HuH-7.5 (cell line): Measurements from ENCODE around the gene IMMP2L.

ENCODE experiments used
- DNase-seq: peaks from one replicate; pipeline ENCODE4 v3.0.0; 2011; ENCODE audit warnings: low spot score

Gene IMMP2L

GRCh38 chr7:111029574-111030251 lies 532.6 kb downstream of the IMMP2L start:
- no peak for DNase-seq

DNA sequence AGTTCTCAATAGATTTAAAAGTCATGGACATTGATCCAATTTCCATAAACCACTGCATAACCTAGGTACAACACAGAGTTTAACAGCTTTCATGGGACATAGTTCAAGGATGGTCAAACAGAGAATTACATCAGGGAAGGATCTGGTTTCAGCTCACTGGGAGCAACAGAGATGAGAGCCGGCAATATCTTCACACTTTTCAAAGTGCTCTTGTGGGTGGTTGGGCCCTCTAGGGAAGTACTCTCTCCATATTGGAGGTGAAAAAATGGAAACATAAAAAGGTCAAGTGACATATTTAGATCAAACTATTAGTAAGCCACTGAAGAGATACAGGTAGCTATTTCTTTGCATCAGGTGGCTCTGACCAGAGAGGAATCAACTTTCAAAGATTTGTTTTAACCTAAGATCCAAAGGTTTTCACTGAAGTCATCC lies 533.1 kb downstream of the IMMP2L start:
- DNase-seq = no peak

- no peak for DNase-seq
These were observed 534.9 kb downstream of the IMMP2L start for GRCh38 chr7:111027396-111027795.

- DNase-seq = no peak
These were observed 535.5 kb downstream of the IMMP2L start for GRCh38 chr7:111026806-111027205.

- DNase-seq = no peak
These were observed 535.9 kb downstream of the IMMP2L start for GRCh38 chr7:111026343-111026742.

DNA sequence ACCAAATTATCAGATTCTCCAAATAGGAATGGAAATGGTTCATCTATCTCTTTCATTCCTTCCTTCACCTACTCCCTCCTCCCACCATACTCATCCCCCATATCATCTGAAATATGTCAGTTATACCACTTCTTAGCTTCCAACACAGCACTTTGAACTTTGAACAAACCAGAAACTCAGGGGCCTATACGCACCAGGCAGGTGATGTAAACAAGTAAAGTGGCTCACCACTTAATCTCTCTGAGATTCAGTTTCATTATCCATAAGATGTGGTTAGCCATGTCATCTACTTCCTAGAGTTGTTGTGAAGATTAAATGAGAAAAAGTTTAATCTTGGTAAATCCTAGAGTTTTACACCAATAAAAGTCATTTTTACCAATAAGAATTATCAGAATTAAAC lies 537.3 kb downstream of the IMMP2L start:
- no peak for DNase-seq

GRCh38 chr7:111018960-111019736 lies 543.1 kb downstream of the IMMP2L start:
- DNase-seq = no peak

- DNase-seq = no peak
These were observed 543.8 kb downstream of the IMMP2L start for GRCh38 chr7:111018447-111018846.

GRCh38 chr7:111014079-111014478 lies 548.2 kb downstream of the IMMP2L start:
- no peak for DNase-seq

- no peak for DNase-seq
These were observed 549.3 kb downstream of the IMMP2L start for GRCh38 chr7:111012799-111013675.

- no peak for DNase-seq
These were observed 550.1 kb downstream of the IMMP2L start for GRCh38 chr7:111012149-111012548.

DNA sequence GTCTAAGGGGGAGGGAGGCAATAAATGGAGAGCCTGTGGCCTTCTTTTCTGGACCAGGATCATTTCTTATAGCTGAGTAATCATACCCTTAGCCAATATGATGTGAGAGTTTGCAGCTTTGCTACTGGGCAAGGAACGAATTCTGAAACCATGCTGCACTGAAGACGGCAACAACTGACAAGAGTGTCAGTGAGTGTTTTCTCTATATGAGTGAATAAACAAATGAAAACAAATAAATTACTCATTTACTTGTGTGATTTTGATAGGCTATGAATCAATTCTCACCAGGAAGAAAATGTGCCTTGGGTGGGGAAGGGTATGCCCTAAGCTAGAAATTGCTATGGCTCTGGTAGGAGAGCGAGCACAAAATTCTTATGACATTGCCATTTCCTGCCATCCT lies 550.8 kb downstream of the IMMP2L start:
- DNase-seq = no peak

DNA sequence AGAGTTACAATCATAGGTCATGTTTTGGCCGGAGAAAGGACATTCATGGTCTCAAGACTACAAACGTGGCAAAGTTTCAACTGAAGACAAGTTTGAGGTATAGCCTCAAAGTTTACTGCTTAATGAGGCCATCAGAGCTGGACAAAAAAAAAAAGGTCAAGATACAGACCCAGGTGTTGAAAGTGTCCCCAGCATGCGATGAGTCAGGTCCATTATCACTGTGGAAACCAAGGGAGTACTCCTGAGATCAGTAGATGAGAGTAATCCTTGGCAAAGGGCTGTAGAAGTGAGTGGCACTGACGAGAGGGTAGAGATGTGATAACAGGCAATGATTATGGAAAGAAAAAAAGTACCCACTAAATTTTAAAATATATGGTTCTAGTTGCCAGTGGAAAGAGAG lies 551.5 kb downstream of the IMMP2L start:
- DNase-seq = no peak

- no peak for DNase-seq
These were observed 552.7 kb downstream of the IMMP2L start for GRCh38 chr7:111009526-111010040.

DNA sequence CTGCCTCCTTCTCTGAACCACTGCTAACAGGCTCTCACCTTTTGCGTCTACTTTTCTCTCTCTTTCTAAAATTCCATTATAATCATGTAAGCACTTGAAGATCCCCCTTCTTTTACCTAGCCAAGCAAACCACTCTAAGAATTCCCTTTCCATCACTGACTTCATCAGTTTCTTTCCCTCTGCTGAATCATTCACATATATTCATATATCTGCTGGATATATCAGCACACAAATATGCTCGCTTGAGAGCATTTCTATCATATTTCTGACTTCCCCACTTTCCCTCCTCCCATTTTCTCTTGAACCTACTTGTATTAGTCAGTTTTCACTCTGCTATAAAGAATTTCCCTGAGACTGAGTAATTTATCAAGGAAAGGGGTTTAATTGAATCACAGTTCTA lies 555.6 kb downstream of the IMMP2L start:
- no peak for DNase-seq

DNA sequence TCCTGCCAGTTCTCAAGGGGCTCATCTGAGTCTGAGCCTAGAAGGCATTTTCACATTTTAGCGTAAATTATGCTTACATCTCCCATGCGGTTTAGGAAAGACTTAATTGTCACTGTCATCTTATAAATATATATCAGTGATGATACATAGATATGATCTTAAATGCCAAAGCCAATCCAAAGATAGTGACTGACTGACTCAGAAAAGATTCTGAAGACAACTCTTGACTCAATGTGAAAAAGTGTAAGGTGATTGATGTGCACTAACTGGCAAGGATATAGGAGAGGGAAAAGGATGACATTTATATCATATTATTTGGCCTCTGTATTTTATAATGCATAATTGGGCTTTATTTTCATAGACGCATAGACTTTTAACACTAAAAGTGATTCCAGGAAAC lies 556.3 kb downstream of the IMMP2L start:
- no peak for DNase-seq

GRCh38 chr7:111005445-111005844 lies 556.8 kb downstream of the IMMP2L start:
- no peak for DNase-seq

DNA sequence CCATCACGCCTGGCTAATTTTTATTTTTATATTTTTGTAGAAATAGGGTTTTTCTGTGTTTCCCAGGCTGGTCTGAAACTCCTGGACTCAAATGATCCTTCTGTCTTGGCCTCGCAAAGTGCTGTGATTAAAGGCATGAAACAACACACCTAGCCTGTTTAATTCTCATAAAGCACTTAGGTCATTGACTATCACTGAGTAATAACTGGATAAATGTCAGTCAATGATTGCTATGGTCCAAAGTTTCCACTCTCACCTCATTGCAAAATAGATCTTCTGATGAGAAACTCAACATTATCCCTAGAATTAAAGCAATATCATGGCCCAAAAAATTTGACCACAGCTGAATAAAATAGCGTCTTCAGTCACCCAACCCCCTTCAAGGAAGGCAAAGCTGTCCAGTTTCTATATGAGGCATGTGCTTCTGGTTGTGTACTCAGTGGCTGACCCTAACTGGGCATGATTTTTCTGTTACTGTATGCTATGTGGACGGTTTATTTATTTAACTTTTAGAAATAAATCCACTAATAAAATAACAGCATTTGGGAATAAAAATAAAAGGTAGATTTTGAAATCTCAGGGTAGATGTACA lies 557.9 kb downstream of the IMMP2L start:
- no peak for DNase-seq

GRCh38 chr7:111003883-111004282 lies 558.4 kb downstream of the IMMP2L start:
- DNase-seq = no peak

- DNase-seq = no peak
These were observed 568.0 kb downstream of the IMMP2L start for GRCh38 chr7:110994028-110994967.
